HG03060 (cell line): ENCODE data around the gene CA5A.

Experiments used
- ATAC-seq: cut with Tn5 transposase; IDR thresholded peaks from one replicate; pipeline ENCODE4 v1.9.1; 2021; ENCODE audit warnings: low read depth, moderate number of reproducible peaks; ENCODE audit not compliant: unreplicated experiment

Gene CA5A

GRCh38 chr16:87854907-87855683 lies 81.2 kb downstream of the CA5A start:
- no peak for ATAC-seq

GRCh38 chr16:87854053-87854906 lies 82.0 kb downstream of the CA5A start:
- ATAC-seq = no peak

GRCh38 chr16:87853411-87854052 lies 82.8 kb downstream of the CA5A start:
- peak; percentile 48 for ATAC-seq

- ATAC-seq = no peak
Observed at GRCh38 chr16:87851601-87852000, 84.7 kb downstream of the CA5A start.

- no peak for ATAC-seq
Observed at GRCh38 chr16:87851141-87851587, 85.2 kb downstream of the CA5A start.

- no peak for ATAC-seq
Observed at GRCh38 chr16:87850009-87851006, 86.0 kb downstream of the CA5A start.

GRCh38 chr16:87849419-87850008 lies 86.8 kb downstream of the CA5A start:
- no peak for ATAC-seq

- no peak for ATAC-seq
Observed at GRCh38 chr16:87848676-87849345, 87.5 kb downstream of the CA5A start.

GRCh38 chr16:87847785-87848675 lies 88.3 kb downstream of the CA5A start:
- ATAC-seq = no peak

- no peak for ATAC-seq
Observed at GRCh38 chr16:87847467-87847784, 88.9 kb downstream of the CA5A start.

GRCh38 chr16:87846705-87847466 lies 89.4 kb downstream of the CA5A start:
- no peak for ATAC-seq

- ATAC-seq = no peak
Observed at GRCh38 chr16:87845807-87846619, 90.3 kb downstream of the CA5A start.

- no peak for ATAC-seq
Observed at GRCh38 chr16:87845213-87845612, 91.1 kb downstream of the CA5A start.

- ATAC-seq = no peak
Observed at GRCh38 chr16:87844809-87845208, 91.5 kb downstream of the CA5A start.

GRCh38 chr16:87844120-87844733 lies 92.1 kb downstream of the CA5A start:
- no peak for ATAC-seq

GRCh38 chr16:87843678-87844105 lies 92.6 kb downstream of the CA5A start:
- ATAC-seq = no peak
